ENCODE measurements around the gene USP53.

DNA sequence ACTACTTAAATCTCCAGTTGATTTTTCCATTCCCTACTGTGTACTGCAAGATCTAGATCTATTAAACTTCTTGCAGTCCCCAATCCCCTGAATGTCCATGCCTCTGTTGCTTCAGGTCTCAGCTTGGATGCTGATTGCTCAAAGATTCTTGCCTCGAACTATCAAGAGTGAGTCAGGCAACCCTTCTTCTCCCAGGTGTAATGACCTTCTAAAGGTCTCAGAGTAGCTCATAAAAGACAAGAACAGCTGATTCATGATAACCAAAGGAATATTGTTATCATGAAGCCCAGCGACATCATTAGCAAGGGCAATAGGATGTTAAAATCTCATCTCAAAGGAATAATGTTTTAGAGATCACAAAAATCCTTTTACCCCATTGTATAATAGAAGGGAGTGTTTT lies 116.2 kb downstream of the USP53 start:
- no peak for TF ChIP-seq POLR2AphosphoS5 (IDR thresholded peaks at IDR 0.05)
- TF ChIP-seq, protein P1, sequence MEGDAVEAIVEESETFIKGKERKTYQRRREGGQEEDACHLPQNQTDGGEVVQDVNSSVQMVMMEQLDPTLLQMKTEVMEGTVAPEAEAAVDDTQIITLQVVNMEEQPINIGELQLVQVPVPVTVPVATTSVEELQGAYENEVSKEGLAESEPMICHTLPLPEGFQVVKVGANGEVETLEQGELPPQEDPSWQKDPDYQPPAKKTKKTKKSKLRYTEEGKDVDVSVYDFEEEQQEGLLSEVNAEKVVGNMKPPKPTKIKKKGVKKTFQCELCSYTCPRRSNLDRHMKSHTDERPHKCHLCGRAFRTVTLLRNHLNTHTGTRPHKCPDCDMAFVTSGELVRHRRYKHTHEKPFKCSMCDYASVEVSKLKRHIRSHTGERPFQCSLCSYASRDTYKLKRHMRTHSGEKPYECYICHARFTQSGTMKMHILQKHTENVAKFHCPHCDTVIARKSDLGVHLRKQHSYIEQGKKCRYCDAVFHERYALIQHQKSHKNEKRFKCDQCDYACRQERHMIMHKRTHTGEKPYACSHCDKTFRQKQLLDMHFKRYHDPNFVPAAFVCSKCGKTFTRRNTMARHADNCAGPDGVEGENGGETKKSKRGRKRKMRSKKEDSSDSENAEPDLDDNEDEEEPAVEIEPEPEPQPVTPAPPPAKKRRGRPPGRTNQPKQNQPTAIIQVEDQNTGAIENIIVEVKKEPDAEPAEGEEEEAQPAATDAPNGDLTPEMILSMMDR (IDR thresholded peaks at IDR 0.05) = no peak
